Loucy (cell line): ENCODE data around the gene SLC4A5.

ENCODE experiments used
- H2AFZ ChIP-seq: fragments of 200-600 bp; sonication (generic); 2 replicates; pipeline ENCODE4 v1.6.0; 2016; ENCODE audit warnings: antibody characterized with exemption, mild to moderate bottlenecking, low read length, moderate library complexity
- H3F3A ChIP-seq: fragments of 200-600 bp; 2 replicates; pipeline ENCODE4 v1.6.0; 2016; ENCODE audit warnings: antibody characterized with exemption, low read depth, mild to moderate bottlenecking
- H3K27me3 ChIP-seq: fragments of 200-600 bp; sonication (generic); 2 replicates; pipeline ENCODE4 v1.6.1; 2014; ENCODE audit warnings: low read length, mild to moderate bottlenecking; ENCODE audit not compliant: insufficient read depth, poor library complexity, severe bottlenecking
- H3K36me3 ChIP-seq: fragments of 200-600 bp; sonication (generic); 2 replicates; pipeline ENCODE4 v1.6.1; 2016; ENCODE audit warnings: low read length; ENCODE audit not compliant: insufficient read depth
- H3K4me1 ChIP-seq: fragments of 200-600 bp; sonication (generic); 2 replicates; pipeline ENCODE4 v1.5.1; 2014; ENCODE audit warnings: low read length, mild to moderate bottlenecking; ENCODE audit not compliant: insufficient read depth, poor library complexity, severe bottlenecking
- H3K4me2 ChIP-seq: fragments of 200-600 bp; sonication (generic); 2 replicates; pipeline ENCODE4 v1.6.0; 2014; ENCODE audit warnings: antibody characterized with exemption, low read length, low read depth, mild to moderate bottlenecking; ENCODE audit not compliant: poor library complexity, severe bottlenecking
- H3K4me3 ChIP-seq: fragments of 200-600 bp; sonication (generic); 2 replicates; pipeline ENCODE4 v1.5.1; 2014; ENCODE audit warnings: low read length, mild to moderate bottlenecking, mixed read lengths; ENCODE audit not compliant: poor library complexity, severe bottlenecking
- H3K79me2 ChIP-seq: fragments of 200-600 bp; sonication (generic); 2 replicates; pipeline ENCODE4 v1.6.1; 2014; ENCODE audit warnings: low read length; ENCODE audit not compliant: insufficient read depth
- H3K9ac ChIP-seq: fragments of 200-600 bp; sonication (generic); 2 replicates; pipeline ENCODE4 v1.6.0; 2014; ENCODE audit warnings: mild to moderate bottlenecking, low read depth, low read length, moderate library complexity; ENCODE audit not compliant: poor library complexity, severe bottlenecking
- H3K9me2 ChIP-seq: fragments of 200-600 bp; sonication (generic); replicated peaks from 2 replicates; pipeline ENCODE4 v1.6.1; 2016; ENCODE audit warnings: low read depth, low read length, mixed read lengths
- H3K9me3 ChIP-seq: fragments of 200-600 bp; sonication (generic); 2 replicates; pipeline ENCODE4 v1.6.1; 2014; ENCODE audit warnings: mild to moderate bottlenecking, antibody characterized with exemption, low read length, low read depth; ENCODE audit not compliant: insufficient read depth
- H4K20me1 ChIP-seq: fragments of 200-600 bp; sonication (generic); 2 replicates; pipeline ENCODE4 v1.6.0; 2014; ENCODE audit warnings: antibody characterized with exemption, low read length, mild to moderate bottlenecking; ENCODE audit not compliant: insufficient read depth, poor library complexity, severe bottlenecking
- CTCF ChIP-seq: fragments of 200-600 bp; sonication (generic); conservative IDR thresholded peaks from 2 replicates; pipeline ENCODE4 v1.5.1; 2014; ENCODE audit warnings: mild to moderate bottlenecking, antibody characterized with exemption, low read length
- EZH2phosphoT487 ChIP-seq: fragments of 200-600 bp; IDR thresholded peaks from 2 replicates; pipeline ENCODE4 v1.6.1; 2018; ENCODE audit warnings: antibody characterized with exemption, mild to moderate bottlenecking, moderate library complexity, borderline replicate concordance

SLC4A5 gene

GRCh38 chr2:74201596-74201995 lies 141.6 kb downstream of the SLC4A5 start:
- TF ChIP-seq CTCF (no peak), EZH2phosphoT487 (no peak)
- Histone ChIP-seq H2AFZ (no peak overlapping the region), H3K79me2 (peaks cover 76% of the 10 kb centered on the region), H3K4me2 (peak overlapping the region; percentile 94), H3K9ac (peak overlapping the region; percentile 99), H3K36me3 (no peaks in the 10 kb centered on the region), H3K27me3 (no peaks in the 10 kb centered on the region), H3K9me3 (no peaks in the 10 kb centered on the region), H3F3A (peaks cover 14% of the 10 kb centered on the region), H3K9me2 (no peaks in the 10 kb centered on the region), H3K4me3 (peak overlapping the region; percentile 90), H3K4me1 (peaks cover 72% of the 10 kb centered on the region), H4K20me1 (peaks cover 67% of the 10 kb centered on the region)

- Histone ChIP-seq H3K4me3 (peak overlapping the region; percentile 90), H3F3A (peaks cover 13% of the 10 kb centered on the region), H3K36me3 (no peaks in the 10 kb centered on the region), H3K9ac (peak overlapping the region; percentile 99), H3K4me2 (peak overlapping the region; percentile 94), H2AFZ (no peak overlapping the region), H3K9me3 (no peaks in the 10 kb centered on the region), H3K27me3 (no peaks in the 10 kb centered on the region), H4K20me1 (peaks cover 64% of the 10 kb centered on the region), H3K4me1 (peaks cover 68% of the 10 kb centered on the region), H3K79me2 (peaks cover 72% of the 10 kb centered on the region), H3K9me2 (no peaks in the 10 kb centered on the region)
- TF ChIP-seq EZH2phosphoT487 (no peak), CTCF (no peak)
Observed at GRCh38 chr2:74201196-74201595, 142.0 kb downstream of the SLC4A5 start.

GRCh38 chr2:74199871-74200305 lies 143.3 kb downstream of the SLC4A5 start:
- H3K9ac ChIP-seq, result peak overlapping the region; percentile 99
- H3K36me3 ChIP-seq, result no peaks in the 10 kb centered on the region
- no peaks in the 10 kb centered on the region for H3F3A ChIP-seq
- no peaks in the 10 kb centered on the region for H3K27me3 ChIP-seq
- H3K9me3 ChIP-seq, result no peaks in the 10 kb centered on the region
- H3K4me3 ChIP-seq, result peak overlapping the region; percentile 90
- peaks cover 55% of the 10 kb centered on the region for H3K4me1 ChIP-seq
- H3K79me2 ChIP-seq, result peaks cover 59% of the 10 kb centered on the region
- TF ChIP-seq CTCF (no peak), EZH2phosphoT487 (no peak)
- H3K4me2 ChIP-seq, result peak overlapping the region; percentile 94
- H2AFZ ChIP-seq, result no peak overlapping the region
- H3K9me2 ChIP-seq, result no peaks in the 10 kb centered on the region
- H4K20me1 ChIP-seq, result peaks cover 52% of the 10 kb centered on the region
